ENCODE data around the gene ANKRD34C. TPM values are rescaled to one million over a fixed set of nuclear protein-coding genes. Genes with fewer than 3 reads are reported as not detected.

ANKRD34C gene
- total RNA-seq, 1 experiment from 2014 or later = not detected

- Histone ChIP-seq H3K36me3 (ENCODE audit: insufficient read depth, low read length, poor library complexity, severe bottlenecking) (no peaks in the 10 kb centered on the region), H3K27ac (ENCODE audit: low read depth, low read length, poor library complexity, severe bottlenecking) (no peak overlapping the region), H3K9me3 (ENCODE audit: low read depth, low read length, poor library complexity, severe bottlenecking) (no peaks in the 10 kb centered on the region), H3K4me1 (ENCODE audit: insufficient read depth, low read length, poor library complexity, severe bottlenecking) (no peaks in the 10 kb centered on the region), H3K27me3 (replicated peaks; ENCODE audit: insufficient read depth, low read depth, low read length, poor library complexity) (peaks cover 79% of the 10 kb centered on the region), H3K4me3 (ENCODE audit: low read depth, low read length, poor library complexity, severe bottlenecking) (no peak overlapping the region)
- POLR2A ChIA-PET (ENCODE audit: low non-redundant PET) = no interaction called here
- TF ChIP-seq, protein P1, sequence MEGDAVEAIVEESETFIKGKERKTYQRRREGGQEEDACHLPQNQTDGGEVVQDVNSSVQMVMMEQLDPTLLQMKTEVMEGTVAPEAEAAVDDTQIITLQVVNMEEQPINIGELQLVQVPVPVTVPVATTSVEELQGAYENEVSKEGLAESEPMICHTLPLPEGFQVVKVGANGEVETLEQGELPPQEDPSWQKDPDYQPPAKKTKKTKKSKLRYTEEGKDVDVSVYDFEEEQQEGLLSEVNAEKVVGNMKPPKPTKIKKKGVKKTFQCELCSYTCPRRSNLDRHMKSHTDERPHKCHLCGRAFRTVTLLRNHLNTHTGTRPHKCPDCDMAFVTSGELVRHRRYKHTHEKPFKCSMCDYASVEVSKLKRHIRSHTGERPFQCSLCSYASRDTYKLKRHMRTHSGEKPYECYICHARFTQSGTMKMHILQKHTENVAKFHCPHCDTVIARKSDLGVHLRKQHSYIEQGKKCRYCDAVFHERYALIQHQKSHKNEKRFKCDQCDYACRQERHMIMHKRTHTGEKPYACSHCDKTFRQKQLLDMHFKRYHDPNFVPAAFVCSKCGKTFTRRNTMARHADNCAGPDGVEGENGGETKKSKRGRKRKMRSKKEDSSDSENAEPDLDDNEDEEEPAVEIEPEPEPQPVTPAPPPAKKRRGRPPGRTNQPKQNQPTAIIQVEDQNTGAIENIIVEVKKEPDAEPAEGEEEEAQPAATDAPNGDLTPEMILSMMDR (conservative IDR thresholded peaks at IDR 0.05; ENCODE audit: low read depth, low read length) = no peak
- no peak for TF ChIP-seq EZH2 (IDR thresholded peaks at IDR 0.05; ENCODE audit: borderline replicate concordance, low read depth, low read length, poor library complexity, severe bottlenecking)
- CTCF ChIA-PET = no interaction called here
- no TSS peak for BruUV-seq (replicated peaks)
- no peak for DNase-seq (ENCODE audit: low spot score)
- intact Hi-C loops (cut with micrococcal nuclease; ENCODE audit: unreplicated experiment) = no loop called here
Observed at GRCh38 chr15:79299126-79299840, 16.8 kb downstream of the ANKRD34C start.

DNA sequence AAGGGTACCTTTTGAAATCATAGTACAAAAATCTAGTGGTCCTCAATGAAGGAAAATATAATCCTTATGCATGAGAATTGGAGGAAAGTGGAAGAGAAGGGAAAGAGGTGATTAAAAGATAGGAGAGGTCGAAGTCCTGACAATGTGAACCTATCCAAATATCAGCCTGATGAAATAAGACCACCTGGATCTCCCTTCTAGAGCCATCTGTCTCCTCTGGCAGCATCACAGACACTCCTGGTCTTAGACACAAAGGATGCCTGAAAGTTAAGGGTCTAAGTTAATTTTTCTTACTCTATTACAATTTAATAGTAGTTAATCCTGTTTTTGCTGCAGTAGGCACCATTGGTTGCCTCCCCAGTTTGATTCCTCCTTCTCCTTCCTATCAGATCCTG is 17.3 kb downstream of the ANKRD34C start:
- H3K9me3 ChIP-seq (ENCODE audit: low read depth, low read length, poor library complexity, severe bottlenecking) = no peaks in the 10 kb centered on the region
- no peaks in the 10 kb centered on the region for H3K4me1 ChIP-seq (ENCODE audit: insufficient read depth, low read length, poor library complexity, severe bottlenecking)
- BruUV-seq (replicated peaks) = no TSS peak
- H3K27me3 ChIP-seq (replicated peaks; ENCODE audit: insufficient read depth, low read depth, low read length, poor library complexity) = peaks cover 84% of the 10 kb centered on the region
- H3K4me3 ChIP-seq (ENCODE audit: low read depth, low read length, poor library complexity, severe bottlenecking) = no peak overlapping the region
- TF ChIP-seq, protein P1 (conservative IDR thresholded peaks at IDR 0.05; ENCODE audit: low read depth, low read length) = no peak
- no peak for TF ChIP-seq EZH2 (IDR thresholded peaks at IDR 0.05; ENCODE audit: borderline replicate concordance, low read depth, low read length, poor library complexity, severe bottlenecking)
- ChIA-PET CTCF (no interaction called here), POLR2A (ENCODE audit: low non-redundant PET) (no interaction called here)
- intact Hi-C loops (cut with micrococcal nuclease; ENCODE audit: unreplicated experiment) = no loop called here
- no peaks in the 10 kb centered on the region for H3K36me3 ChIP-seq (ENCODE audit: insufficient read depth, low read length, poor library complexity, severe bottlenecking)
- DNase-seq (ENCODE audit: low spot score) = no peak
- H3K27ac ChIP-seq (ENCODE audit: low read depth, low read length, poor library complexity, severe bottlenecking) = no peak overlapping the region

- H3K4me3 ChIP-seq (ENCODE audit: low read depth, low read length, poor library complexity, severe bottlenecking) = no peak overlapping the region
- TF ChIP-seq, protein P1 (conservative IDR thresholded peaks at IDR 0.05; ENCODE audit: low read depth, low read length) = no peak
- peaks cover 5% of the 10 kb centered on the region for H3K4me1 ChIP-seq (ENCODE audit: insufficient read depth, low read length, poor library complexity, severe bottlenecking)
- intact Hi-C loops (cut with micrococcal nuclease; ENCODE audit: unreplicated experiment) = no loop called here
- BruUV-seq (replicated peaks) = no TSS peak
- no peak overlapping the region for H3K27ac ChIP-seq (ENCODE audit: low read depth, low read length, poor library complexity, severe bottlenecking)
- POLR2A ChIA-PET (ENCODE audit: low non-redundant PET) = no interaction called here
- no peak for DNase-seq (ENCODE audit: low spot score)
- H3K27me3 ChIP-seq (replicated peaks; ENCODE audit: insufficient read depth, low read depth, low read length, poor library complexity) = peaks cover 68% of the 10 kb centered on the region
- H3K9me3 ChIP-seq (ENCODE audit: low read depth, low read length, poor library complexity, severe bottlenecking) = no peaks in the 10 kb centered on the region
- CTCF ChIA-PET = no interaction called here
- no peaks in the 10 kb centered on the region for H3K36me3 ChIP-seq (ENCODE audit: insufficient read depth, low read length, poor library complexity, severe bottlenecking)
Observed at GRCh38 chr15:79307251-79307650, 24.7 kb downstream of the ANKRD34C start.
